Pancreas (tissue), 10 donors: Measurements from ENCODE around the gene RYR3. TPM values are rescaled to one million over a fixed set of nuclear protein-coding genes. Genes with fewer than 3 reads are reported as not detected.

Experiments used
- ATAC-seq, 4 donors: fragments of 200-7000 bp; cut with Tn5 transposase; one replicate each; pipeline versions ENCODE4 v1.8.0 to v1.9.1; 2020; ENCODE audit warnings: mild to moderate bottlenecking in 4 of 4, moderate library complexity in 4 of 4
- DNase-seq, 6 donors: peaks; one replicate each; pipeline ENCODE4 v3.0.0-alpha.2; 2020
- FAIRE-seq: peaks from 2 replicates; lab custom pipeline; 2012; peaks lifted over from hg19 to GRCh38; lab: Jason Lieb, UNC
- H3K27ac ChIP-seq, 4 donors: fragments of 200-600 bp; sonication (generic); 1 replicate in 3 of 4; 2 replicates in 1 of 4; pipeline versions ENCODE4 v1.5.0 to v1.8.0; 2020
- H3K27me3 ChIP-seq, 4 donors: fragments of 200-600 bp; one replicate each; pipeline ENCODE4 v1.8.0; 2021
- H3K36me3 ChIP-seq, 3 donors: fragments of 200-600 bp; sonication (generic) in 1 of 3; one replicate each; pipeline versions ENCODE4 v1.5.0 to v1.8.0; 2020 to 2021
- H3K4me1 ChIP-seq, 3 donors: fragments of 200-600 bp; one replicate each; pipeline ENCODE4 v1.8.0; 2021
- H3K4me3 ChIP-seq, 4 donors: fragments of 200-600 bp; sonication (generic) in 2 of 4; one replicate each; pipeline versions ENCODE4 v1.5.0 to v1.8.0; 2020 to 2021
- H3K9me3 ChIP-seq, 4 donors: fragments of 200-600 bp; one replicate each; pipeline ENCODE4 v1.8.0; 2021
- CTCF ChIP-seq, 4 donors: fragments of 200-600 bp; sonication (generic) in 3 of 4; IDR thresholded peaks; one replicate each; pipeline versions ENCODE4 v1.5.0 to v1.8.0; 2021; ENCODE audit warnings: antibody characterized with exemption in 4 of 4
- WGBS, 2 donors: extraction: QIAGEN DNeasy Blood & Tissue Kit; methylation state at CpG; one replicate each; pipeline ENCODE4 v1.1.7; 2013; 5-methylcytosine and 5-hydroxymethylcytosine counted together
- intact Hi-C, 3 donors: fragments of 100-400 bp; cut with DNase I; formaldehyde crosslinking; loops; one replicate each; pipeline versions ENCODE4 v1.11.1 to v1.14.2; 2022
- polyA plus RNA-seq, 2 donors: library from polyadenylated mRNA; stranded (reverse); fragments of 200-250 nt; gene quantifications; one replicate each; pipeline ENCODE4 v1.2.3, GENCODE V29; 2013
- total RNA-seq, 6 donors: library from RNA; stranded (reverse); fragmentation: NEBNext Ultra II Directional in 4 of 6; extraction: Animal tissue kit (Norgen Biotek cat#: 25700) in 4 of 6; gene quantifications; one replicate each; pipeline versions ENCODE4 v1.2.1 to v1.2.4, GENCODE V29; 2021 to 2023
- donor health status: healthy with polysubstance abuse.
- donor health status: DM: no; HTN: no; CAD: no; lungs with moderate emphysema.
- donor health status: DM: no; HTN: no; CAD: no.
- donor health status: control.
- donor health status: control.
- donor health status: Bipolar disorder and iron deficiency.
- donor health status: DM: yes; HTN: yes; CAD: no.
- donor health status: DM: no; HTN: no; CAD: no.
- donor health status: DM: no; HTN: no; CAD: no.
- donor health status: DM: yes; HTN: yes; CAD: no.

Gene RYR3
- total and polyA plus RNA-seq, 8 donors, result 0.03 to 0.52 (median 0.13) TPM

- TF ChIP-seq CTCF (IDR thresholded peaks at IDR 0.05), result no peak
- DNase-seq, result no peak
- Histone ChIP-seq H3K9me3 (no peaks in the 10 kb centered on the region), H3K27ac (no peak overlapping the region), H3K4me3 (no peak overlapping the region), H3K27me3 (no peaks in the 10 kb centered on the region), H3K36me3 (no peaks in the 10 kb centered on the region), H3K4me1 (no peaks in the 10 kb centered on the region)
- no peak for ATAC-seq
- WGBS, 2 donors, result 76 to 81% methylated on average over 5 of the region's 5 CpGs
- intact Hi-C loops, result no loop called here
- FAIRE-seq, result no peak
These were observed 435.4 kb downstream of the RYR3 start for GRCh38 chr15:33746203-33746602.

- no peak for TF ChIP-seq CTCF (IDR thresholded peaks at IDR 0.05)
- no peaks in the 10 kb centered on the region for H3K9me3 ChIP-seq
- no peak overlapping the region for H3K4me3 ChIP-seq
- intact Hi-C loops, result no loop called here
- no peaks in the 10 kb centered on the region for H3K36me3 ChIP-seq
- no peaks in the 10 kb centered on the region for H3K27me3 ChIP-seq
- FAIRE-seq (no peak), ATAC-seq (no peak), DNase-seq (no peak)
- no peaks in the 10 kb centered on the region for H3K4me1 ChIP-seq
- 54 to 56% methylated on average over 1 of the region's 1 CpG for WGBS, 2 donors
- H3K27ac ChIP-seq, result no peak overlapping the region
These were observed 442.2 kb downstream of the RYR3 start for GRCh38 chr15:33753012-33753411.

- intact Hi-C loops, result no loop called here
- 65 to 69% methylated on average over 3 of the region's 3 CpGs for WGBS, 2 donors
- no peak for TF ChIP-seq CTCF (IDR thresholded peaks at IDR 0.05)
- ATAC-seq (no peak), DNase-seq (no peak), FAIRE-seq (no peak)
- no peak overlapping the region for H3K4me3 ChIP-seq
- no peaks in the 10 kb centered on the region for H3K9me3 ChIP-seq
- H3K27me3 ChIP-seq, result no peaks in the 10 kb centered on the region
- no peak overlapping the region for H3K27ac ChIP-seq
- H3K36me3 ChIP-seq, result no peaks in the 10 kb centered on the region
- no peaks in the 10 kb centered on the region for H3K4me1 ChIP-seq
These were observed 443.5 kb downstream of the RYR3 start for GRCh38 chr15:33754242-33754641.

GRCh38 chr15:33756961-33757360 lies 446.2 kb downstream of the RYR3 start:
- Histone ChIP-seq H3K36me3 (no peaks in the 10 kb centered on the region), H3K4me1 (no peaks in the 10 kb centered on the region), H3K27me3 (no peaks in the 10 kb centered on the region), H3K27ac (no peak overlapping the region), H3K9me3 (no peaks in the 10 kb centered on the region), H3K4me3 (no peak overlapping the region)
- intact Hi-C loops, result no loop called here
- TF ChIP-seq CTCF (IDR thresholded peaks at IDR 0.05), result no peak
- DNase-seq (no peak), ATAC-seq (no peak), FAIRE-seq (no peak)
- WGBS, 2 donors, result 66% methylated on average over 5 of the region's 5 CpGs

- intact Hi-C loops, result no loop called here
- no peak for FAIRE-seq
These were observed 446.9 kb downstream of the RYR3 start for GRCh38 chr15:33757516-33758232.

More at GRCh38 chr15:33757516-33758232, 446.9 kb downstream of the RYR3 start:
- no peaks in the 10 kb centered on the region for H3K36me3 ChIP-seq
- no peak overlapping the region for H3K4me3 ChIP-seq
- DNase-seq (no peak), ATAC-seq (no peak)
- no peaks in the 10 kb centered on the region for H3K9me3 ChIP-seq
- H3K27ac ChIP-seq, result no peak overlapping the region
- H3K4me1 ChIP-seq, result no peaks in the 10 kb centered on the region
- no peaks in the 10 kb centered on the region for H3K27me3 ChIP-seq
- TF ChIP-seq CTCF (IDR thresholded peaks at IDR 0.05), result no peak
- 61 to 74% methylated on average over 13 of the region's 13 CpGs for WGBS, 2 donors
